Lower lobe of right lung (tissue), 2 donors: ENCODE measurements around the gene ANAPC15. TPM values are rescaled to one million over a fixed set of nuclear protein-coding genes. Genes with fewer than 3 reads are reported as not detected.

Experiments
- ATAC-seq, 2 donors: fragments of 200-7000 bp; cut with Tn5 transposase; one replicate each; pipeline ENCODE4 v1.9.1; 2020 to 2022; ENCODE audit warnings: mild to moderate bottlenecking in 2 of 2, moderate library complexity in 2 of 2
- DNase-seq: peaks from one replicate; pipeline ENCODE4 v3.0.0-alpha.2; 2020
- H3K27ac ChIP-seq: fragments of 200-600 bp; one replicate; pipeline ENCODE4 v1.8.0; 2022
- H3K27me3 ChIP-seq: fragments of 200-600 bp; one replicate; pipeline ENCODE4 v1.8.0; 2022; ENCODE audit warnings: low read depth
- H3K36me3 ChIP-seq: fragments of 200-600 bp; one replicate; pipeline ENCODE4 v1.8.0; 2022; ENCODE audit warnings: mild to moderate bottlenecking
- H3K4me1 ChIP-seq: fragments of 200-600 bp; one replicate; pipeline ENCODE4 v1.8.0; 2022
- H3K4me3 ChIP-seq: fragments of 200-600 bp; one replicate; pipeline ENCODE4 v1.8.0; 2022; ENCODE audit warnings: mild to moderate bottlenecking
- H3K9me3 ChIP-seq: fragments of 200-600 bp; one replicate; pipeline ENCODE4 v1.8.0; 2022
- CTCF ChIP-seq: fragments of 200-600 bp; IDR thresholded peaks from one replicate; pipeline ENCODE4 v1.8.0; 2022; ENCODE audit warnings: antibody characterized with exemption, mild to moderate bottlenecking
- intact Hi-C: fragments of 100-400 bp; cut with DNase I; formaldehyde crosslinking; loops from one replicate; pipeline ENCODE4 v1.11.0; 2022
- total RNA-seq: library from RNA; stranded (reverse); fragmentation: NEBNext Ultra II Directional; extraction: Animal tissue kit (Norgen Biotek cat#: 25700); gene quantifications from one replicate; pipeline ENCODE4 v1.2.1, GENCODE V29; 2021
- donor health status: DM: no; HTN: yes; CAD: no; lungs with severe emphysema.

Gene ANAPC15
- total RNA-seq, 1 donor from 2014 or later: 22.7 TPM

- H3K4me3 ChIP-seq: no peak overlapping the region
- peaks cover 15% of the 10 kb centered on the region for H3K4me1 ChIP-seq
- intact Hi-C loops: no loop called here
- ATAC-seq: no peak
- no peak for TF ChIP-seq CTCF
- no peak overlapping the region for H3K27ac ChIP-seq
- peaks cover 48% of the 10 kb centered on the region for H3K36me3 ChIP-seq
- no peaks in the 10 kb centered on the region for H3K9me3 ChIP-seq
- DNase-seq: no peak
- H3K27me3 ChIP-seq: no peaks in the 10 kb centered on the region
Measured at GRCh38 chr11:72088076-72088808, 24.3 kb downstream of the ANAPC15 start.

GRCh38 chr11:72085621-72086351 is 26.7 kb downstream of the ANAPC15 start:
- Histone ChIP-seq H3K4me1 (peaks cover 16% of the 10 kb centered on the region), H3K4me3 (no peak overlapping the region), H3K27me3 (no peaks in the 10 kb centered on the region), H3K9me3 (no peaks in the 10 kb centered on the region), H3K27ac (no peak overlapping the region), H3K36me3 (peaks cover 44% of the 10 kb centered on the region)
- intact Hi-C loops: no loop called here
- ATAC-seq: no peak
- DNase-seq: no peak
- TF ChIP-seq CTCF: no peak

- intact Hi-C loops: no loop called here
- no peaks in the 10 kb centered on the region for H3K27me3 ChIP-seq
- ATAC-seq: no peak
- peaks cover 14% of the 10 kb centered on the region for H3K4me1 ChIP-seq
- no peak for DNase-seq
- H3K36me3 ChIP-seq: peaks cover 37% of the 10 kb centered on the region
- no peaks in the 10 kb centered on the region for H3K9me3 ChIP-seq
- no peak for TF ChIP-seq CTCF
- H3K4me3 ChIP-seq: no peak overlapping the region
- no peak overlapping the region for H3K27ac ChIP-seq
Measured at GRCh38 chr11:72084965-72085364, 27.5 kb downstream of the ANAPC15 start.

DNA sequence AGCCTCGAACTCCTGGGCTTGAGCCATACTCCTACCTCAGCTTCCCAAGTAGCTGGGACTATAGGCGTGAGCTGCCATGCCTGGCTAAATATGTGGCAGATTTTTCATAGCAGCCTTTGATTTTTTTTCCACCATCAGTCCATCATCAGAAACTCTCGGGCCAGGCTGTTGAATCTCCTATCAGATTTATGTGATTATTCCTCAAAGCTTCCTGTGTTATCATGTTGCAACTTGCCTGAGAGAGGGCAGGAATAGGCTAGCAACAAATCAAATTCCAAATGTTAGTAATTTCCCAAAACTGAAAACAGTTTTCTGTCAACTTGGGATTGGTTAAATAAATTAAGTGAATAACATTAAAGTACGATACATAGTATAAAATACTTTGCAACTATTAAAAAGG is 28.4 kb downstream of the ANAPC15 start:
- DNase-seq: no peak
- peaks cover 28% of the 10 kb centered on the region for H3K36me3 ChIP-seq
- H3K27me3 ChIP-seq: no peaks in the 10 kb centered on the region
- no peak overlapping the region for H3K4me3 ChIP-seq
- H3K27ac ChIP-seq: no peak overlapping the region
- H3K9me3 ChIP-seq: no peaks in the 10 kb centered on the region
- ATAC-seq: no peak
- no peak for TF ChIP-seq CTCF
- H3K4me1 ChIP-seq: peaks cover 22% of the 10 kb centered on the region
- intact Hi-C loops: no loop called here

GRCh38 chr11:72083414-72083813 is 29.1 kb downstream of the ANAPC15 start:
- H3K27ac ChIP-seq: no peak overlapping the region
- no peak for TF ChIP-seq CTCF
- H3K4me1 ChIP-seq: peaks cover 26% of the 10 kb centered on the region
- ATAC-seq (no peak), DNase-seq (no peak)
- H3K36me3 ChIP-seq: peaks cover 21% of the 10 kb centered on the region
- H3K27me3 ChIP-seq: no peaks in the 10 kb centered on the region
- intact Hi-C loops: no loop called here
- no peak overlapping the region for H3K4me3 ChIP-seq
- no peaks in the 10 kb centered on the region for H3K9me3 ChIP-seq
